Duodenal mucosa (tissue), 2 donors: ENCODE results near the gene COBL.

ENCODE experiments used
- H3K27ac ChIP-seq: one replicate; pipeline ENCODE4 v1.7.0; 2013; ENCODE audit warnings: low read depth, low read length
- H3K27me3 ChIP-seq, 2 donors: one replicate each; pipeline ENCODE4 v1.7.0; 2013; ENCODE audit warnings: low read length in 2 of 2, control low read depth in 1 of 2; ENCODE audit not compliant: insufficient read depth in 2 of 2, control insufficient read depth in 1 of 2
- H3K36me3 ChIP-seq, 2 donors: one replicate each; pipeline ENCODE4 v1.7.0; 2013; ENCODE audit warnings: low read length in 2 of 2, control low read depth in 1 of 2; ENCODE audit not compliant: insufficient read depth in 2 of 2, control insufficient read depth in 1 of 2
- H3K4me1 ChIP-seq, 2 donors: one replicate each; pipeline ENCODE4 v1.7.0; 2013; ENCODE audit warnings: low read length in 2 of 2, control low read depth in 1 of 2; ENCODE audit not compliant: insufficient read depth in 2 of 2, control insufficient read depth in 1 of 2
- H3K4me3 ChIP-seq, 2 donors: one replicate each; pipeline ENCODE4 v1.7.0; 2013; ENCODE audit warnings: low read length in 2 of 2, low read depth in 1 of 2
- H3K9ac ChIP-seq, 2 donors: one replicate each; pipeline ENCODE4 v1.7.0; 2013; ENCODE audit warnings: low read length in 2 of 2, low read depth in 1 of 2
- H3K9me3 ChIP-seq, 2 donors: one replicate each; pipeline ENCODE4 v1.7.0; 2013; ENCODE audit warnings: low read length in 2 of 2, control low read depth in 1 of 2; ENCODE audit not compliant: control insufficient read depth in 1 of 2

COBL gene

DNA sequence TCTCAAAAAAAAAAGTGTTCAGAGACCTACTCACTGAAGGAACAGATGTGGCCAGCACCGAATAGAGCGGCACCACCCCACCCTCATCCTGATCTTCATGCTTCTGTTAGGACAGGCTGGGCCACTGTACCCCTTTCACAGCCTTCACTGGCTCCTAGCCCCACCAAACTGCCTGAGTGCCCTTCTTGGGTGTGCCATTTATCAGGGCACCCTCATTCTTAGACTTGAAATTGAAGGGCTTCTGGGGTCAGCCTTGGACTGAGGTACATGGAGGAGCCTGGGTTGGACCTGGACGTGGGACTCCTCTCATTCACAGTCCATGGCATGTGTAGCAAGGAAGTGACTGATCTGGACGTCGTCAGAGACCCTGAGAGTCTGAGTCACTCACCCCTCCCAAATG lies 190.3 kb downstream of the COBL start:
- H3K9me3 ChIP-seq = no peaks in the 10 kb centered on the region
- H3K27me3 ChIP-seq = no peaks in the 10 kb centered on the region
- no peak overlapping the region for H3K4me3 ChIP-seq
- H3K27ac ChIP-seq = no peak overlapping the region
- no peak overlapping the region for H3K9ac ChIP-seq
- H3K4me1 ChIP-seq = no peaks in the 10 kb centered on the region
- peaks cover 0 to 3% of the 10 kb centered on the region in 2 donors for H3K36me3 ChIP-seq

DNA sequence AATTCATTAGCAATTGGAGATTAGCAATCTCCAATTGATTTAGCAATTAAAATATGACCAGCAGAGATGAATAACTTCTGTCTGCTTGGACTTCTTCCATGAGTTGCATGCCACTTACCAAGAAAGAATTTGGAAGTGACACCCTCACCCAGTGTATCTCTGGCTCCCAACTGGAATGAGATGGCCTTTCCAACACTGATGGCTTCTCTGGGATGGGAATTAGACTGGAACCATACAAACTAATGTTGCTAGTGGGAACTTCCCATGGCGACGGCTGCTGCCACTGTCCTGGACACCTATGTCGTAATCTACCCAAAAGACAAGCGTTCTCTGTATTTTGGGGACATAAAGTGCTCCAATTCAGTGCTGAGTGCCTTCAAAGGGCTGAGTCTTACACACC lies 192.3 kb downstream of the COBL start:
- peaks cover 0 to 3% of the 10 kb centered on the region in 2 donors for H3K36me3 ChIP-seq
- H3K4me1 ChIP-seq = no peaks in the 10 kb centered on the region
- H3K27me3 ChIP-seq = no peaks in the 10 kb centered on the region
- no peak overlapping the region for H3K4me3 ChIP-seq
- H3K27ac ChIP-seq = no peak overlapping the region
- no peaks in the 10 kb centered on the region for H3K9me3 ChIP-seq
- H3K9ac ChIP-seq = no peak overlapping the region

DNA sequence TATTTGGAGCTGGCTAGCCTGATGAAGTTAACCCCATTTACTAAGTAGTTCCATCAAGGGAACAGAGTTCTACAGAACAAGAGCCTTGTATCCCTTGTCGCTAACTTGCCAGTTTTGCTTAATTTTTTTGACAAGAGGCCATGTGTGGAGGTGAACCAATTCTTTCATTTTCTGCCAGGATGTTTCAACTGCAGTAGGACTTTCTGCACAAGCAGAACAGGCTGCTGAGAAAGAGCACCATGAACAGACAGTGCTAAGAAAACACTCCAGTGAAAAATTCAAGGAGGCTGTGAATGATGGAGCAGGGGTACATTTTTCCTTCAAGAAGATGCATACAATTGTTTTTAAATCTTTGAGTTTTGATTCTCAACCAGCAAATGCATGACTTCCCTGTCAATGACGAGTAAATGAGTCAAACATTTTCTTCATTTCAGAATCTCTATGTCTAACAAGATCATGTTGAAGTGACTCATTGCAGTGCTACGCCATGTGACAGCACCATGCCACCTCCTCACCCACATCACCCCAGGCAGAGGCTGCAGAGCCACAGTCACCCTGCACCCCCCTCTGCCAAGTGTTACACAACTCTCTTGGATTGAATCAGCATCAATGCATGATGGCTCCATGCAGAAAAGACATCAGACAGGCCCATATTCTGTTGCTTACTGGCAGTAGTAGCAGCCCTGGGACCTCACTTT lies 193.1 kb downstream of the COBL start:
- Histone ChIP-seq H3K4me1 (no peaks in the 10 kb centered on the region), H3K9ac (no peak overlapping the region), H3K27me3 (no peaks in the 10 kb centered on the region), H3K27ac (no peak overlapping the region), H3K4me3 (no peak overlapping the region), H3K9me3 (no peaks in the 10 kb centered on the region), H3K36me3 (peaks cover 0 to 3% of the 10 kb centered on the region in 2 donors)

DNA sequence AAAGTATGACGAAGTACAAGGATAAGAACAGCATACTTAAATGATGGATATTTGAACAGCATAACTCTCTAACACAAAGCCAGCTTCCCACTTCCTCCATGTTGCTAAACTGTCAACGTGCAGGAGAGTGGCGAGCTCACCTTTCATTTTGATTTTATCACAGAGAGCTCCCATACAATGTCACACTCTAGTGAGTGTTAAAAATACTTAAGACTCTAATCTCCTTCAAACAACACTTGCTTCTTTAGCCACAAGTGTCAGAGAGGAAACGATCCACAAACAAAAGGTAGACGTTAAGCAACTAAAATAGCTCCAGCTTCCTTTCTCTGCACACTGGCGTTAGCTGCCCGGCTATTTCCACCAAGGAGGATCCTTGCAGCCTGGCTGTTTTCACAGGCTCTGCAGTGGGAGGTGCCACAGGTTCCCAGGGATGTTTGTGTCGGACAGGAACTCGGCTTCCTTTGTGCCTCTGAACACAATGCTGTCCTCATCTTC lies 194.6 kb downstream of the COBL start:
- no peak overlapping the region for H3K9ac ChIP-seq

DNA sequence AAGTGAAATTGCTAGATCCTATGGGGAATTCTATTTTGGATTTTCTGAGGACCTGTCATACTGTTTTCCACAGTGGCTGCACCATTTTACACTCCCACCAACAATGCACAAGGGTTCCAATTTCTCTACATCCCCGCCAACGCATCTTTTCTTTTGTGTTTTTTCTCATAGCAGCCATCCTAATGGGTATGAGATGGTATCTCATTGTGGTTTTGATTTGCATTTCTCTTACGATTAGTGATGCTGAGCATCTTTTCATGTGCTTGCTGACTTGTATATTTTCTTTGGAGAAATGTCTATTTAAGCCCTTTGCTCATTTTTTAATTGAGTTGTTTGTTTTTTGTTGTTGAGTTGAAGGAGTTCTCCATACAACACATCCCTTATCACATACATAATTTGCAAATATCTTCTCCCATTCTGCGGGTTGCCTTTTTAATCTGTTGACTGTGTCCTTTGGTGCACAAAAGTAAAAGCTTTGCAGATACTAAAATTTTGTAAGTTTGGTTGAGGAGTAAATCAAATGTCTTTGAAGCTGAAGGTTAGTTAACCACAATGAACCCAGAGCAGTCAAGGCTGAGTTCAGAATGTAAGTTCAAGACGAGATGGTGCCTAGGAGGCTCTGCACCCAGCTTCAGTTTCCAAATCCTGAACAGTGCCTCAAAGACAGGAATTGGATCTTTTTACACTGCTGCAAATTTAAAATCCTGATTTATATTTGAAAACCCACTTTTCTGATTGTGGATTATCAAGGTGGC lies 195.4 kb downstream of the COBL start:
- Histone ChIP-seq H3K36me3 (no peaks in the 10 kb centered on the region), H3K27me3 (no peaks in the 10 kb centered on the region), H3K4me3 (no peak overlapping the region), H3K4me1 (no peaks in the 10 kb centered on the region), H3K9me3 (no peaks in the 10 kb centered on the region), H3K27ac (no peak overlapping the region), H3K9ac (no peak overlapping the region)

More for the DNA sequence above, 194.6 kb downstream of the COBL start:
- H3K36me3 ChIP-seq = peaks cover 0 to 3% of the 10 kb centered on the region in 2 donors
- H3K27ac ChIP-seq = no peak overlapping the region
- no peak overlapping the region for H3K4me3 ChIP-seq
- H3K27me3 ChIP-seq = no peaks in the 10 kb centered on the region
- H3K9me3 ChIP-seq = no peaks in the 10 kb centered on the region
- H3K4me1 ChIP-seq = no peaks in the 10 kb centered on the region

DNA sequence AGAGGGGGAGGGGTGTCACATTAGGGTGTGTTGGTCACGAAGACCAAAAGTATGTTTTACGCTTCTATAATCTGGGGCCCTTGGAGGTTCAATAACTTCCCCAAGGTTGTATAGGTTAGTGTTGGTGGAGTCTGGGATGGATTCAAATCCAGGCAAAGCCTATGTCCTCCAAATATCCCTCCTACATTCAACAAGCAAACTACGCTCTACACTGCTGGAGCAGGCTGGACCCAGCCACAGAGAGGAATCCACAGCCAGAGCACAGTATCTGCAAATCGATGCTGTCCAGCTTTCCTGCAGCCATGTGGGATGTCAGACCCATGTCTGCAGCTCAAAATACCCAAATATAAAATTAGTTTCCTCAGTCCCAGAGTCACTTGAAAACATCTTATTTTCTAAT lies 198.0 kb downstream of the COBL start:
- H3K9me3 ChIP-seq = no peaks in the 10 kb centered on the region

DNA sequence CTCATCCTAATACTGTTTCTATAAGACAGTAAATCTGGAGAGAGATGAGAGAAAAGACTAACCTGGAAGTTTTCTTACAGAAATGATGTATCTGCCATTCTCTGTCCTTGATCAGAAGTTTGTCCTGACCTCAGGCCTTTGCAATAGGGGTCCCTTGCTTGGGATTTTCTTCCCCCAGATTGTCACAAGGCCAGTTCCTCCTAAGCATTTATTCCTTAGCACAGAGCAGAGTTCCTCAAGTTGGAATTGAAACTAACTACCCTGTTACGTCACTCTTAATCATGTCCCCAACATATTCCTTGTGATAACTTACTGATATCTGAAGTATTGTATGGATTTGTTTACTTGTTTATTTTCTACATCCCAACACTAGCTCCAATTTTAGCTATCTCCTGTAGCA lies 202.1 kb downstream of the COBL start:
- H3K4me3 ChIP-seq = no peak overlapping the region
- H3K9me3 ChIP-seq = no peaks in the 10 kb centered on the region
- H3K36me3 ChIP-seq = no peaks in the 10 kb centered on the region
- H3K27ac ChIP-seq = no peak overlapping the region
- H3K27me3 ChIP-seq = no peaks in the 10 kb centered on the region
- no peaks in the 10 kb centered on the region for H3K4me1 ChIP-seq
- H3K9ac ChIP-seq = no peak overlapping the region

More for the DNA sequence above, 198.0 kb downstream of the COBL start:
- no peak overlapping the region for H3K27ac ChIP-seq
- no peaks in the 10 kb centered on the region for H3K4me1 ChIP-seq
- no peaks in the 10 kb centered on the region for H3K36me3 ChIP-seq
- H3K9ac ChIP-seq = no peak overlapping the region
- no peaks in the 10 kb centered on the region for H3K27me3 ChIP-seq
- H3K4me3 ChIP-seq = no peak overlapping the region

DNA sequence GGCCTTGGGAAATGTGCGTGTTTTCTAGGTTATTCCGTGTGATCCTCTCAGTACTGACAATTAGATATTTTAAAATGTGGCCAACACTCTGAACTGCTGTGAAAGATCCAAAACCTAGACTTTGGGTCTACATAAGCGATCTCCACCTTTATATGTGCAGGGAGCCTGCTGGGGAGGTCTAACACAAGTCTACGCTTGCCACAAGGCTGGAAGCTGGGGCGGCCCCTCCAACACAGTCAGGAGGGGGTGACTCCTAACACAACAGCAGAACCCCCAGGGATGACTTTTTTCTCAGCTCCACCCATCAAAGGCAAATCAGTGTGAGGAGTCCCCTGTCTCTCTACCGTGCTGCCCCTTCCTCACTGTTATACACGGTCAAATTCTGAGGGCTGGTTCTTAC lies 202.6 kb downstream of the COBL start:
- H3K4me3 ChIP-seq = no peak overlapping the region
- no peaks in the 10 kb centered on the region for H3K4me1 ChIP-seq
- no peaks in the 10 kb centered on the region for H3K27me3 ChIP-seq
- H3K27ac ChIP-seq = no peak overlapping the region
- H3K9me3 ChIP-seq = no peaks in the 10 kb centered on the region
- no peaks in the 10 kb centered on the region for H3K36me3 ChIP-seq
- no peak overlapping the region for H3K9ac ChIP-seq

DNA sequence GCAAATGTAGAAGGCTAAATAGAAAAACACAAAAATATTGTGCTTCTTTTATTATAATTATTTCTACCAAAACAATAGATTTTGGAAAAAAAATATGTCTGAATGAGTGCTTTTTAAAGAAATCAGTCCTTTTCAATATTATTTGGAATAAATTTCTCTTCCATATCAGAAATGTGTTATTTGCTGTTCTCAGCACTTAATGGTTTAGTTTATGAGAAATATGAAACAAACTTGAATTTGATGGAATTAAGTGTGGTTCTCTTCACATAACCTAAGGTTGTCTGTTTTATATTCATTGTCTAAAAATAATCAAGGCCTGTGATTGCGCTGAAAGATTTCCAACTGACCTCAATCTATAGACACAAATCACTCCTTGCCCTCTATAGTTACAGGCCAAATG lies 203.0 kb downstream of the COBL start:
- Histone ChIP-seq H3K27ac (no peak overlapping the region), H3K4me1 (no peaks in the 10 kb centered on the region), H3K9me3 (no peaks in the 10 kb centered on the region), H3K9ac (no peak overlapping the region), H3K4me3 (no peak overlapping the region), H3K27me3 (no peaks in the 10 kb centered on the region), H3K36me3 (no peaks in the 10 kb centered on the region)

DNA sequence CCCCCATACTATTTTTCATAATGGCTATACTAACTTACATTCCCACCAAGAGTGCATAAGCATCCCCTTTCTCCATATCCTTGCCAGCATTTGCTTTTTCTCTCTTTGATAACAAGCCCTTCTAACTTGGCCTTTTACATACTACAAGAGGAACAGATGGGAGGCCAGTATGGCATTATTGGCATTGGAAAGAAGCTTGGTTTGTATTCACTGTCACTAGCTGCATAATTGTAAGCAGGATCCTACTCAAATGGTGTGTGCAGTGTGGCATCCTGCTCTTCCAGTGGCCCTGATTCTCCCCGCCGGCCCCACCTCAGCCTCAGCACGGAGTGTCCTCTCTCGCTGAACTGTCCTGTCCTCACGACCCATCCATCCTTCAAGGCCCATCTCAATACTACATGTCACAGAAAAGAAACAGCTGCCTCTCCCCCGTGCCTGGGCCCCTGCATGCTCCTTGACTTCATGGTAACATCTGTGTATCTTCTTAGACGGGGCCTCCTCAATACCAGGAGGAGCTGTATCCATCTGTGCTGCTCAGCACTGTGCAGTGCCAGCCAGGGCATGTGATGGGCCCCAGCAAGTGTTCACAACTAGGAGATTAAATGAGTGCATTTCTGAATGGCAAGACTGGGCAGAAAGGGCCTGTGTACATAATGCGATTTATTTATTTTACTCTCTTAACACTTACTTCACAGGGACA lies 205.2 kb downstream of the COBL start:
- no peaks in the 10 kb centered on the region for H3K36me3 ChIP-seq
- no peaks in the 10 kb centered on the region for H3K4me1 ChIP-seq
- H3K9ac ChIP-seq = no peak overlapping the region
- no peak overlapping the region for H3K4me3 ChIP-seq
- H3K27me3 ChIP-seq = no peaks in the 10 kb centered on the region
- no peak overlapping the region for H3K27ac ChIP-seq
- no peaks in the 10 kb centered on the region for H3K9me3 ChIP-seq
